Endothelial cell of umbilical vein (primary cell): ENCODE measurements around the gene ZNF280D. TPM values are rescaled to one million over a fixed set of nuclear protein-coding genes. Genes with fewer than 3 reads are reported as not detected.

Source experiments
- BruUV-seq: library from RNA; stranded (reverse); fragments of 400-500 nt; replicated peaks from 2 replicates; lab custom pipeline; 2021; lab: Mats Ljungman, UMichigan
- CTCF ChIA-PET: fragments of 300-600, 350-600 bp; sonication (Branson Sonifier 250); formaldehyde crosslinking; loops from one replicate; lab custom pipeline; 2021; ENCODE audit warnings: antibody characterized with exemption, inconsistent platforms; lab: Charles Lee
- POLR2A ChIA-PET: fragments of 300-600, 350-600 bp; sonication (Branson Sonifier 250); formaldehyde crosslinking; loops from one replicate; lab custom pipeline; 2021; ENCODE audit warnings: antibody characterized with exemption, inconsistent platforms; lab: Charles Lee
- DNase-seq: peaks from one replicate; pipeline ENCODE4 v3.0.0-alpha.2; 2011; ENCODE audit warnings: low read depth, low spot score
- FAIRE-seq: peaks from 2 replicates; lab custom pipeline; 2011; peaks lifted over from hg19 to GRCh38; lab: Jason Lieb, UNC
- H2AFZ ChIP-seq: 2 replicates; pipeline ENCODE4 v1.6.0; 2012; ENCODE audit warnings: low read depth, low read length, control low read depth, inconsistent platforms
- H3K27ac ChIP-seq: 2 replicates; pipeline ENCODE4 v1.5.1; 2011; ENCODE audit warnings: low read depth, mild to moderate bottlenecking, control low read depth, low read length, moderate library complexity; ENCODE audit not compliant: insufficient read depth
- H3K27me3 ChIP-seq, 2 experiments: 2 replicates each; pipeline versions ENCODE4 v1.6.0 to v1.6.1; 2011; ENCODE audit warnings: low read length in 2 of 2, mixed read lengths in 1 of 2; ENCODE audit not compliant: control insufficient read depth in 2 of 2, insufficient read depth in 2 of 2
- H3K36me3 ChIP-seq, 2 experiments: 2 replicates in 1 of 2; 3 replicates in 1 of 2; pipeline ENCODE4 v1.5.1; 2011; ENCODE audit warnings: low read length in 2 of 2, mild to moderate bottlenecking in 1 of 2, moderate library complexity in 1 of 2; ENCODE audit not compliant: control insufficient read depth in 2 of 2, insufficient read depth in 2 of 2; ENCODE audit errors: extremely low read depth in 1 of 2
- H3K4me1 ChIP-seq: 3 replicates; pipeline ENCODE4 v1.5.1; 2011; ENCODE audit warnings: mild to moderate bottlenecking, low read length; ENCODE audit not compliant: control insufficient read depth, insufficient read depth; ENCODE audit errors: extremely low read depth
- H3K4me2 ChIP-seq: 2 replicates; pipeline ENCODE4 v1.6.1; 2011; ENCODE audit warnings: low read length, control low read depth, mixed read lengths; ENCODE audit not compliant: insufficient read depth
- H3K4me3 ChIP-seq, 3 experiments: fragments of 200-600 bp in 1 of 3; sonication (generic), shearing (Covaris generic) in 1 of 3; replicated peaks in 1 of 3; 2 replicates each; pipeline ENCODE4 v1.5.1; 2011 to 2016; ENCODE audit warnings: control low read depth in 3 of 3, low read length in 3 of 3, mild to moderate bottlenecking in 2 of 3, inconsistent platforms in 1 of 3, low read depth in 1 of 3, moderate library complexity in 1 of 3; ENCODE audit not compliant: insufficient read depth in 1 of 3
- H3K79me2 ChIP-seq: 2 replicates; pipeline ENCODE4 v1.6.0; 2012; ENCODE audit warnings: low read length, inconsistent platforms; ENCODE audit not compliant: control insufficient read depth, insufficient read depth
- H3K9ac ChIP-seq: replicated peaks from 2 replicates; pipeline ENCODE3; 2011; ENCODE audit warnings: low read length, control low read depth; ENCODE audit not compliant: insufficient read depth; ENCODE audit errors: extremely low read depth
- H3K9me1 ChIP-seq: replicated peaks from 3 replicates; pipeline ENCODE4 v1.6.0; 2011; ENCODE audit warnings: mild to moderate bottlenecking, low read length; ENCODE audit not compliant: control insufficient read depth, insufficient read depth; ENCODE audit errors: extremely low read depth
- H3K9me3 ChIP-seq: replicated peaks from 2 replicates; pipeline ENCODE4 v1.5.1; 2012; ENCODE audit warnings: low read length, inconsistent platforms; ENCODE audit not compliant: control insufficient read depth, insufficient read depth
- H4K20me1 ChIP-seq: replicated peaks from 2 replicates; pipeline ENCODE3; 2011; ENCODE audit warnings: mild to moderate bottlenecking, low read length; ENCODE audit not compliant: control insufficient read depth, insufficient read depth; ENCODE audit errors: extremely low read depth
- EZH2 ChIP-seq: IDR thresholded peaks from 2 replicates; pipeline ENCODE4 v1.6.1; 2012; ENCODE audit warnings: borderline replicate concordance, low read depth, mild to moderate bottlenecking, moderate library complexity, low read length, inconsistent platforms; ENCODE audit not compliant: severe bottlenecking
- FOS ChIP-seq: IDR thresholded peaks from 2 replicates; pipeline ENCODE4 v1.6.1; 2011; ENCODE audit warnings: mild to moderate bottlenecking, low read length, moderate library complexity, borderline replicate concordance; ENCODE audit not compliant: insufficient read depth
- GATA2 ChIP-seq: IDR thresholded peaks from 2 replicates; pipeline ENCODE4 v1.7.0; 2011; ENCODE audit warnings: low read depth, mild to moderate bottlenecking, moderate library complexity, mixed read lengths, low read length; ENCODE audit not compliant: insufficient read length, insufficient read depth
- JUN ChIP-seq: IDR thresholded peaks from 2 replicates; pipeline ENCODE4 v1.6.1; 2011; ENCODE audit warnings: borderline replicate concordance, low read depth; ENCODE audit not compliant: insufficient read length, insufficient read depth
- MYC ChIP-seq: IDR thresholded peaks from one replicate; pipeline ENCODE4 v1.6.1; 2011; ENCODE audit warnings: mild to moderate bottlenecking, low read depth, low read length
- POLR2A ChIP-seq: IDR thresholded peaks from 2 replicates; pipeline ENCODE4 v1.6.1; 2012; ENCODE audit warnings: low read depth, mild to moderate bottlenecking, control low read depth, low read length
- POLR2AphosphoS5 ChIP-seq: IDR thresholded peaks from 2 replicates; pipeline ENCODE4 v1.6.1; 2012; ENCODE audit warnings: low read depth, mild to moderate bottlenecking, control low read depth, low read length, moderate library complexity; ENCODE audit not compliant: insufficient read depth
- dilution Hi-C: fragments of 300-500 bp; cut with MboI; formaldehyde crosslinking; loops from one replicate; pipeline ENCODE4 v1.15.0; 2019; ENCODE audit warnings: low sequenced_read_pairs; ENCODE audit not compliant: extremely low pct_ligation_motif_present
- intact Hi-C: fragments of 100-400 bp; cut with micrococcal nuclease; formaldehyde crosslinking; loops from one replicate; pipeline ENCODE4 v1.10.0; 2022
- polyA plus RNA-seq, 4 experiments: library from polyadenylated mRNA; depleted of rRNA in 3 of 4; stranded (reverse) in 3 of 4; unstranded in 1 of 4; fragments of >200 nt; gene quantifications; 2 replicates each; pipeline versions ENCODE4 v1.2.1 to v1.2.3, GENCODE V29; 2011 to 2012; ENCODE audit warnings: missing spikeins in 1 of 4
- total RNA-seq: library from RNA; stranded (reverse); gene quantifications from 2 replicates; pipeline ENCODE4 v1.2.3, GENCODE V29; 2021
- TF ChIP-seq, protein P1 (sequence below): IDR thresholded peaks from 2 replicates; pipeline ENCODE4 v1.6.1; 2011; ENCODE audit not compliant: insufficient read depth, insufficient read length
- TF ChIP-seq, protein P2 (sequence below), 2 donors: IDR thresholded peaks; 1 replicate in 1 of 2; 2 replicates in 1 of 2; pipeline ENCODE4 v1.5.1; 2011; ENCODE audit warnings: low read length in 2 of 2, mild to moderate bottlenecking in 2 of 2, moderate library complexity in 2 of 2, control low read depth in 1 of 2, inconsistent platforms in 1 of 2, low read depth in 1 of 2; ENCODE audit not compliant: insufficient read depth in 1 of 2; ENCODE audit errors: extremely low read depth in 1 of 2

Gene ZNF280D
- total and polyA plus RNA-seq, 2 donors (not counting 3 experiments of a cell fraction or from before 2014, with no cell fraction given) = 9.6 to 42.1 TPM

DNA sequence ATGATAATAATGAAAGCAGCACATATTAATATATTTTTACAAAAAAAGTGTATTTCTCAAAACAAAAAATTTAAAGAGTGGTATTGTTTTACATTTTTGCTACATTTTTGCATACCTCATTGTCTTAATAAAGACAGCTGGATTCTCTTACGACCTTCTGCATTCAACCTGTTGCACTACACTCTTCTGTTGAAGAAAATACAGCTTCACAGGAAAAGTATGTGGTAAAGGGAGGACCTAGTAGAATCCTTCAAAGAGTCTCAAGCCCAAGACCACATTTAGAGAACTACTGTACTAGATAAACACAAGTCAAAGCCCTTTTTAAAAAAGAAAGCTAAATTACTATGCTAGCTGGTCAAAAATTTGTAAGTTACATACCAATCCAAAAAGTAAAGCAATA is 7.9 kb downstream of the ZNF280D start:
- Histone ChIP-seq H3K36me3 (peaks cover 0 to 3% of the 10 kb centered on the region in 2 experiments), H3K27ac (no peak overlapping the region), H3K9me3 (no peaks in the 10 kb centered on the region), H3K4me3 (no peak overlapping the region), H2AFZ (no peak overlapping the region), H3K9ac (no peak overlapping the region), H3K79me2 (peaks cover 59% of the 10 kb centered on the region), H4K20me1 (peaks cover 4% of the 10 kb centered on the region), H3K9me1 (no peaks in the 10 kb centered on the region), H3K4me2 (no peak overlapping the region), H3K4me1 (peaks cover 1% of the 10 kb centered on the region), H3K27me3 (no peaks in the 10 kb centered on the region)
- TF ChIP-seq JUN = no peak
- dilution Hi-C loops = no loop called here
- BruUV-seq = no TSS peak
- intact Hi-C loops = no loop called here
- POLR2A ChIA-PET = no interaction called here
- FAIRE-seq (no peak), DNase-seq (no peak)
- CTCF ChIA-PET = interaction anchor here (0.9 kb wide), 1 partner anchor 15 kb away, joined by 3 read pairs; no protein-coding TSS in a partner anchor

DNA sequence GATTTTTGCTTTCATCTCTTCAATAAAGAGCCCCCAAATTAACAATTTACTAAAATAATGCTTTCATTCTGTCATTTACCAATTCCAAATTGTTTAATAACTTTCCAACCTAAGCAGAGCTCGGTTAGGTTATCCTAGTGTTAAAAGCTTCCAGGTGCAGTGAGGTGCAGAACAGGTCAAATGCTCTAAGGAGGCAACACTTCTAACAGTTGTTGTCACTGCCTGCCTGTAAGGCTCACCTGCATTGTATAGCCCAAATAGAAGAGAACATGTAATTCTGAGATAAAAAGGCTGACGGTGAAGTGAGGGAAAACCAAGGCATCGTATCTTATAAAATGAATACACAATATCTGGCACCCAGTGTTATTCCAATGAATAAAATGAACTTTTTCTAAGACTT is 9.1 kb downstream of the ZNF280D start:
- Histone ChIP-seq H3K9ac (no peak overlapping the region), H3K4me1 (no peaks in the 10 kb centered on the region), H4K20me1 (peaks cover 4% of the 10 kb centered on the region), H3K79me2 (peaks cover 61% of the 10 kb centered on the region), H2AFZ (no peak overlapping the region), H3K27me3 (no peaks in the 10 kb centered on the region), H3K9me1 (no peaks in the 10 kb centered on the region), H3K36me3 (peaks cover 0 to 3% of the 10 kb centered on the region in 2 experiments), H3K4me3 (no peak overlapping the region), H3K9me3 (no peaks in the 10 kb centered on the region), H3K4me2 (no peak overlapping the region), H3K27ac (no peak overlapping the region)
- ChIA-PET POLR2A (no interaction called here), CTCF (no interaction called here)
- TF ChIP-seq, protein P1, sequence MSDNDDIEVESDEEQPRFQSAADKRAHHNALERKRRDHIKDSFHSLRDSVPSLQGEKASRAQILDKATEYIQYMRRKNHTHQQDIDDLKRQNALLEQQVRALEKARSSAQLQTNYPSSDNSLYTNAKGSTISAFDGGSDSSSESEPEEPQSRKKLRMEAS = no peak
- TF ChIP-seq EZH2 (no peak), GATA2 (no peak), MYC (no peak), POLR2A (no peak), FOS (no peak), JUN (no peak), POLR2AphosphoS5 (no peak)
- TF ChIP-seq, protein P2, sequence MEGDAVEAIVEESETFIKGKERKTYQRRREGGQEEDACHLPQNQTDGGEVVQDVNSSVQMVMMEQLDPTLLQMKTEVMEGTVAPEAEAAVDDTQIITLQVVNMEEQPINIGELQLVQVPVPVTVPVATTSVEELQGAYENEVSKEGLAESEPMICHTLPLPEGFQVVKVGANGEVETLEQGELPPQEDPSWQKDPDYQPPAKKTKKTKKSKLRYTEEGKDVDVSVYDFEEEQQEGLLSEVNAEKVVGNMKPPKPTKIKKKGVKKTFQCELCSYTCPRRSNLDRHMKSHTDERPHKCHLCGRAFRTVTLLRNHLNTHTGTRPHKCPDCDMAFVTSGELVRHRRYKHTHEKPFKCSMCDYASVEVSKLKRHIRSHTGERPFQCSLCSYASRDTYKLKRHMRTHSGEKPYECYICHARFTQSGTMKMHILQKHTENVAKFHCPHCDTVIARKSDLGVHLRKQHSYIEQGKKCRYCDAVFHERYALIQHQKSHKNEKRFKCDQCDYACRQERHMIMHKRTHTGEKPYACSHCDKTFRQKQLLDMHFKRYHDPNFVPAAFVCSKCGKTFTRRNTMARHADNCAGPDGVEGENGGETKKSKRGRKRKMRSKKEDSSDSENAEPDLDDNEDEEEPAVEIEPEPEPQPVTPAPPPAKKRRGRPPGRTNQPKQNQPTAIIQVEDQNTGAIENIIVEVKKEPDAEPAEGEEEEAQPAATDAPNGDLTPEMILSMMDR (IDR thresholded peaks at IDR 0.05; ENCODE audit: extremely low read depth in 1 of 2, insufficient read depth in 1 of 2, low read depth in 1 of 2, low read length in 2 of 2) = no peak
- FAIRE-seq = no peak
- intact Hi-C loops (no loop called here), dilution Hi-C loops (no loop called here)
- no peak for DNase-seq
- BruUV-seq = no TSS peak
